GM21529 (cell line): ENCODE measurements around the gene INTU.
A peak's percentile ranks its signal among the peaks of the same experiment; 100 is the strongest.
"Not testable (repeated sequence)": the region's sequence is repeated elsewhere in the genome, so short reads cannot be mapped to it uniquely, and the experiment has no call there.

Experiments used
- ATAC-seq: cut with Tn5 transposase; IDR thresholded peaks from one replicate; pipeline ENCODE4 v1.9.1; 2021; ENCODE audit not compliant: unreplicated experiment

Gene INTU

DNA sequence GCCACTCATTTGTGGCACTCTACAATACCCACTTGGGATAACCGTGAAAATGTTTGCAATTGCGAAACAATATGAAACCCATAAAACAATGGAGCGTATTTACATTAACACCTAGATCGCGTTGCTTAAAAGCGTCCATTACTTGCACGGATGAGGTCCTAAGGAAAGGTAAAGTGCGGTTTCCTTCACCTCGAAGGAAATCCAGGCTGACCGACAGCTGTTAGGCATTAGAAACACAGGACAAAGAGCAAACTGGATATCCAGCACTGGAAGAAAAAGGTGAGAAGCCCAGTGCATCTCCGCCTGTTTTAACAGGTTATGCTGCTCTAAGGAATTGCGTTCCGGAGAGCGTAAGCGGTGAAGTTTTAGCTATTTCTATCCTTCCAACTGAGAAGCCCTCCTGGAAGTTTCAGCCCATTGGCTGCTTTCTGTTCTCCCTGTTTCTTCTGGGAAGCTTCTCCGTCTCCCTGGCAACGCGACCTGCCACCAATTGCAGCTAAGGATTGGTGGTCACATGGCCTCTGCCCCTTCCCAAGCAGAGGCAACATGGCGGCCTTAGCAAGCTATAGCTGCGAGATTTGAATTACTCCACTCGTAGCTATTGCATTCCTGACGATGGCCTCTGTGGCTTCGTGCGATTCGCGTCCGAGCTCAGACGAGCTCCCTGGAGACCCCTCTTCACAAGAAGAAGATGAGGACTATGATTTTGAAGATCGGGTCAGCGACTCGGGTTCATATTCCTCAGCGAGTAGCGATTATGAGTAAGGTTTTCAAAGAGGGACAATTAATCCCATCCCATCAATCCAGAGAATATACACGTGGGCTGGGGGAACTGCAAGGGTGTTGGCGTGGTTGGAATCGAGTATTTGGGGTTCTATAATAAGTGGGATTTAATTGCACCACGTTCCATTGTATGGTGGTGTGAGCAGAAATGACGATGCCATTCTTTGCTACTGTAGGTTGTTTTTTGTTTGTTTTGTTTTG, at the start of gene INTU:
INTU (plus strand) TSS at position 538 of the 984 bp plus-strand sequence; CDS start at position 616, 78 bp downstream.
- peak; percentile 96 for ATAC-seq

- ATAC-seq, result not testable (repeated sequence)
These were observed 46.3 kb upstream of the INTU start for GRCh38 chr4:127586496-127586895.

GRCh38 chr4:127586922-127587571, 45.7 kb upstream of the INTU start:
- peak; percentile 99 for ATAC-seq

- ATAC-seq, result not testable (repeated sequence)
These were observed 43.6 kb upstream of the INTU start for GRCh38 chr4:127589153-127589552.

DNA sequence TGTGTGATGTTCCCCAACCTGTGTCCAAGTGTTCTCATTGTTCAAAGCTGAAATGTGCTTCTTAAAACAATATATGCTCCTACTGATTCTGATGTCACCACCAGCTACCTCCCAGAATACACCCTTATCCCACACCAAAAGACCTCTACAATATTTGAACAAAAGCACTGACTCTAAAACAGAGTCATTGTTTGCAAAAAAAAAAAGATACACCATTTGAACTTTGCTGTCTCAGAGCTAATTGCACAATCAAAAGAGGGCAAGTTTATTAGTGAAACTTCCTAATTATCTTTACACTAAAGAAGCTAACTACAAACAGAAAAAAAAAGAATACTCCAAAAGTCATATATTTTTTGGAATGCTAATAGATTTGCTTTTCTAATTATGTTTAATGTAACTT, 34.1 kb upstream of the INTU start:
- ATAC-seq, result no peak

- no peak for ATAC-seq
These were observed 31.7 kb upstream of the INTU start for GRCh38 chr4:127601029-127601428.

DNA sequence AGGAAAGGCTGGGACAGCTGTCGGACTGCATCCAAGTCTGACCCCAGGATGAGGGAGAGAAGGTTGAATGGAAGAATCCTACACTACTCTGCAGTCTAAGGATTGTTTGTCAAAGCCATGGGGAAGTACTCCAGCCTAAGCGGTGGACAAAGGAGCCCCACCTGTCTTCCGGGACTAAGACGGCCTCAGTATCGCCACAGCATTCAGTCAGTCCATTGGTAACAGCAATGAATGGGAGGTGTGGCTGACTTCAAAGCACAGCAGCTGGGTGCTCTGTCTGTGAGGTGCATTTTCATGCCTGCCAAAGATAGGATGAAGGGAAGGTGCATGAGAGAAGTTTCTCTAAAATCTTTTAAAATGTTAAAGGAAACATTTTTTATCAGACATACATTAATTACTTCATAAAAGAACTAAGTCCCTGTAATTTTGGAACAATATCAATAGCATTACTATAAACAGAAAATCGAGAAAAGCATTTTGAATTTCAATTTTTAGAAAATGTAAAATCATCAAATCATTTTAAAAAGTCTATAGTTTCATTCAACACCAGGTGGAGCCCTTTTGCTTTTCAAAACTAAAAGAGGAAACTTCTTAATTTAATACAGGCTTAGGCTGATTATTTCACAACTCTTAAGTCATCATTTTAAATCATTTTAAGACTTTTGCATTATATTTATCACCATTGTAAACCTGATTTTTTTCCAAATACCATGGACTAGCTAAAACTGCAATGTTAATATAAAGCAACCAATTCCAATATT, 27.6 kb upstream of the INTU start:
- ATAC-seq, result no peak

GRCh38 chr4:127606823-127607222, 25.9 kb upstream of the INTU start:
- no peak for ATAC-seq

- ATAC-seq, result no peak
These were observed 23.3 kb upstream of the INTU start for GRCh38 chr4:127609484-127609883.

GRCh38 chr4:127610488-127610887, 22.3 kb upstream of the INTU start:
- no peak for ATAC-seq

GRCh38 chr4:127616898-127617297, 15.9 kb upstream of the INTU start:
- no peak for ATAC-seq

GRCh38 chr4:127618427-127618826, 14.3 kb upstream of the INTU start:
- no peak for ATAC-seq

GRCh38 chr4:127622621-127622920, 10.2 kb upstream of the INTU start:
- ATAC-seq, result no peak

DNA sequence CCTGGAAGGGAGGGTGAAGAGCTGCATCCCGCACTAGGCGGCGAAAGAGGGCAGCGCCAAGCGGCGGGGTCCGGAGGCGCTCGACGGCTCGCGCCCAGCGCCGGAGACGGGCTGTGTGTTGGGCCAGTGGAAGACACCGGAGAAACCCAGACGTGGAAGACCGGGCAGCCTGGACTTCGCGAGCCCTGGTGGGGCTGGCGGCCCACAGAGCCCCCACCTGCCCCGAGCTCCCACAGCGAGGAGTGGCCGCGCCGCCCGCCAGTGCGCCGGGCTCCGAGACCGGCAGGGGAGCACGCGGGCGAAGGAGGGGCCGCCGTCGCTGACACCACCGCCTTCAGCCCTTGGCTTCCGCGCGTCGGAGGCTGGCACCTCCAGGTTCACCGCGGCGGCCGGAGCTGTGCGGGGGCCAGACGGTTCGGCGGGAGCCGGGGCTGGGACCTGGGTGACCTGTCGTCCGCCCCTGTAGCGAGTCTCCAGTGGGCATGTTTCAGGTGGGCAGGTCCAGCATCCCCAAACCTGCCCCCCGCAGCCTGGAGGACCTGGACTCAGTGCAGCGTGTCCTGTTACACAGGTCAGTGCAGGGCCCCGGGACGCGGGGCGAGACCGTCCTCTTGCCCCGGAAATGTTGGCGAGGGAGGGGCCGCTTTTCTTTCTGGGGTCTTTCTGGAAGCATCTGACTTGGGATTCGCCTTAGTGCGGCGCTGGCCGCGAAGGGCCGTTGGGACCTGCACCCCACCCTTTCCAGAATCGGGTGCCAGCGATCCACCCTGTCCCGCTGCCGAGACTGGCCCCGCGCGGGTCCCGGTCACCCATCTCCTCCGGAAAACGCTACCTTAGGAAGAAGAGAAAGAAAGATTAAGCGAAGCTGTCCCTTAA, 9.6 kb upstream of the INTU start:
- no peak for ATAC-seq

DNA sequence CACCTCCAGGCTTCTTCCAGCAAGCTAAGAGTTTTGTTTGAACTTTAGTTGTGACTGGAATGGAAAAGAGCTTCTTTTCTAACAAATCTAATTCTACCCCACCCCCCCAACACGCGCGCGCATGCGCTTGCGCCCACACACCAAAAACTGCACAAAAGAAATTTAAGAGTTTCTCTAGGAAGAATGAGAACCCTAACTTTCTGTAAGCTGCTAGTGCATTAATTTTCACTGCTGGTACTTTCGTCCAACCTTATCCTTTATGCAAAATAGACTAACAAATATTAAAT, 9.0 kb upstream of the INTU start:
- no peak for ATAC-seq

GRCh38 chr4:127624173-127624572, 8.6 kb upstream of the INTU start:
- no peak for ATAC-seq

GRCh38 chr4:127629371-127629770, 3.4 kb upstream of the INTU start:
- ATAC-seq, result no peak

GRCh38 chr4:127630152-127630551, 2.6 kb upstream of the INTU start:
- no peak for ATAC-seq

GRCh38 chr4:127631420-127631819, 1.3 kb upstream of the INTU start:
- ATAC-seq, result no peak

DNA sequence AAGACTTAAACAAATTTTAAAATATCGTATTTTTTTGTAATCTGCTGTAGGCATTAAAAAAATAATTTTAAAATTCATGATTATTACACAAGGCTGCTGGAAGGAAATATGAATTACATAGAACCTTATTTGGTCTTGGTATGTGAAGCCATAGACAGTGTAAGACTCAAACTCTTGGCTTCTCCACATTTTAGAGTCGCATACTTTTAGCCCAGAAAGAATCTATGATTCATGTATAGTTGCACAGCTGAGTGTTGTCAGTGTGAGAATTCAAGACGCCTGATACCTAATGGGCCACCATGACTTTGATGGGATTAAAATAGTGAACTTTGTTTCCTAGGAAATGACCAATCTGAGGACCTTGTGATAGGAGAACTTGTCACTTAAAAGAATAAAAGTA, 1.4 kb downstream of the INTU start:
- ATAC-seq, result no peak

GRCh38 chr4:127641524-127641923, 8.8 kb downstream of the INTU start:
- no peak for ATAC-seq
